Progenitor cell of endocrine pancreas (in vitro differentiated cells): Measurements from ENCODE around the gene AKAP7. TPM values are rescaled to one million over a fixed set of nuclear protein-coding genes. Genes with fewer than 3 reads are reported as not detected.
A peak's percentile ranks its signal among the peaks of the same experiment; 100 is the strongest.

ENCODE experiments used
- DNase-seq: peaks from one replicate; pipeline ENCODE4 v3.0.0; 2021; ENCODE audit warnings: low spot score; ENCODE audit not compliant: unreplicated experiment
- H3K27ac Mint-ChIP-seq: 2 replicates; pipeline ENCODE4 v1.8.0; 2021; ENCODE audit warnings: mild to moderate bottlenecking, moderate library complexity, mixed read lengths
- H3K27me3 Mint-ChIP-seq: 2 replicates; pipeline ENCODE4 v1.8.0; 2021; ENCODE audit warnings: mixed read lengths
- H3K36me3 Mint-ChIP-seq: 2 replicates; pipeline ENCODE4 v1.8.0; 2022; ENCODE audit warnings: mixed read lengths; ENCODE audit not compliant: insufficient read depth
- H3K4me1 Mint-ChIP-seq: 2 replicates; pipeline ENCODE4 v1.8.0; 2021; ENCODE audit warnings: low read depth, mixed read lengths
- H3K4me3 Mint-ChIP-seq: 2 replicates; pipeline ENCODE4 v1.8.0; 2021; ENCODE audit warnings: low read depth, mild to moderate bottlenecking, moderate library complexity, mixed read lengths
- H3K9me3 Mint-ChIP-seq: 2 replicates; pipeline ENCODE4 v1.8.0; 2021; ENCODE audit warnings: low read depth, mixed read lengths
- CTCF ChIP-seq: fragments of 200-600 bp; sonication (generic); IDR thresholded peaks from one replicate; pipeline ENCODE4 v1.5.0; 2021; ENCODE audit warnings: antibody characterized with exemption, mild to moderate bottlenecking; ENCODE audit not compliant: unreplicated experiment
- total RNA-seq: library from RNA; stranded (reverse); gene quantifications from 2 replicates; pipeline ENCODE4 v1.2.1, GENCODE V29; 2021

The AKAP7 gene
- total RNA-seq, 1 donor from 2014 or later: 25.5 TPM

- Mint-ChIP-seq H3K27ac (peak overlapping the region; percentile 92), H3K27me3 (peaks cover 6% of the 10 kb centered on the region)
Observed at GRCh38 chr6:131134220-131134979, 867 bp upstream of the AKAP7 start.

GRCh38 chr6:131134980-131135243 lies 355 bp upstream of the AKAP7 start:
- H3K4me1 Mint-ChIP-seq: peaks cover 10% of the 10 kb centered on the region
- peaks cover 5% of the 10 kb centered on the region for H3K36me3 Mint-ChIP-seq
- DNase-seq: no peak
- H3K9me3 Mint-ChIP-seq: no peaks in the 10 kb centered on the region
- TF ChIP-seq CTCF: no peak
- H3K4me3 Mint-ChIP-seq: peak overlapping the region; percentile 80
- H3K27me3 Mint-ChIP-seq: peaks cover 6% of the 10 kb centered on the region
- H3K27ac Mint-ChIP-seq: peak overlapping the region; percentile 92

More at GRCh38 chr6:131134220-131134979, 867 bp upstream of the AKAP7 start:
- no peak for TF ChIP-seq CTCF
- Mint-ChIP-seq H3K4me1 (peaks cover 10% of the 10 kb centered on the region), H3K36me3 (peaks cover 5% of the 10 kb centered on the region), H3K9me3 (no peaks in the 10 kb centered on the region), H3K4me3 (peak overlapping the region; percentile 80)
- no peak for DNase-seq

GRCh38 chr6:131136021-131136786 lies 937 bp downstream of the AKAP7 start:
- no peaks in the 10 kb centered on the region for H3K9me3 Mint-ChIP-seq
- DNase-seq: no peak
- H3K4me3 Mint-ChIP-seq: peak overlapping the region; percentile 90
- peaks cover 10% of the 10 kb centered on the region for H3K4me1 Mint-ChIP-seq
- H3K36me3 Mint-ChIP-seq: peaks cover 5% of the 10 kb centered on the region
- H3K27me3 Mint-ChIP-seq: peaks cover 6% of the 10 kb centered on the region
- TF ChIP-seq CTCF: no peak
- H3K27ac Mint-ChIP-seq: peak overlapping the region; percentile 94

GRCh38 chr6:131139599-131139998 lies 4.3 kb downstream of the AKAP7 start:
- Mint-ChIP-seq H3K4me3 (no peak overlapping the region), H3K27ac (no peak overlapping the region), H3K27me3 (no peaks in the 10 kb centered on the region), H3K4me1 (peaks cover 10% of the 10 kb centered on the region), H3K36me3 (peaks cover 17% of the 10 kb centered on the region), H3K9me3 (peaks cover 11% of the 10 kb centered on the region)
- DNase-seq: no peak
- no peak for TF ChIP-seq CTCF

GRCh38 chr6:131143319-131143718 lies 8.1 kb downstream of the AKAP7 start:
- no peaks in the 10 kb centered on the region for H3K27me3 Mint-ChIP-seq
- no peak overlapping the region for H3K27ac Mint-ChIP-seq
- peaks cover 11% of the 10 kb centered on the region for H3K9me3 Mint-ChIP-seq
- no peaks in the 10 kb centered on the region for H3K4me1 Mint-ChIP-seq
- peaks cover 17% of the 10 kb centered on the region for H3K36me3 Mint-ChIP-seq
- no peak overlapping the region for H3K4me3 Mint-ChIP-seq
- no peak for DNase-seq
- TF ChIP-seq CTCF: no peak
